NB4 (cell line): ENCODE results near the gene TMEM256.
A peak's percentile ranks its signal among the peaks of the same experiment; 100 is the strongest.

ENCODE experiments used
- DNase-seq: peaks from one replicate; pipeline ENCODE4 v3.0.0; 2010; ENCODE audit warnings: low read depth
- H3K4me3 ChIP-seq: one replicate; pipeline ENCODE4 v1.5.1; 2011; ENCODE audit warnings: mild to moderate bottlenecking, low read depth, low read length, moderate library complexity
- MYC ChIP-seq: IDR thresholded peaks from 2 replicates; pipeline ENCODE4 v1.6.1; 2011; ENCODE audit warnings: low read depth, low read length
- POLR2A ChIP-seq: IDR thresholded peaks from 2 replicates; pipeline ENCODE4 v1.6.1; 2011; ENCODE audit warnings: mild to moderate bottlenecking; ENCODE audit not compliant: insufficient read length; ENCODE audit errors: extremely low read depth
- TF ChIP-seq, protein P1 (sequence below): IDR thresholded peaks from one replicate; pipeline ENCODE4 v1.5.1; 2012; ENCODE audit warnings: low read depth, low read length
- TF ChIP-seq, protein P2 (sequence below): IDR thresholded peaks from 2 replicates; pipeline ENCODE4 v1.6.1; 2011; ENCODE audit warnings: low read depth, low read length

The TMEM256 gene

DNA sequence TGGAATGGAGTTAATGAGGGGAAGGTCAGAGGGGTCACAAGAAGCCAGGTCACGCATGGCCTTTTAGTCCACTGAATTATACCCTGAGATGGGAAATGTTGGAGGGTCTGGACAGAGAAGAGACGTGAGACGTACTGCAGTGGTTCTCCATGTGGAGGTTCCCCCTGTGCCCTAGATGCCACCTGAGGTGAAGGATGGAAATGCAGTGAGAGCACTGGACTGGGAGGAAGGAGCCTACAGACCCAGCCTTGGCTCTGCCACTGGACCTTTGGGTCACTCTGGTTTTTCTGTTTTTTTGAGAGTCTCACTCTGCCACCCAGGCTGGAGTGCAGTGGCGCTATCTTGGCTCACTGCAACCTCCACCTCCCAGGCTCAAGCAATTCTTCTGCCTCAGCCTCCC is 7.8 kb downstream of the TMEM256 start:
- TF ChIP-seq MYC (no peak), POLR2A (no peak)
- TF ChIP-seq, protein P1, sequence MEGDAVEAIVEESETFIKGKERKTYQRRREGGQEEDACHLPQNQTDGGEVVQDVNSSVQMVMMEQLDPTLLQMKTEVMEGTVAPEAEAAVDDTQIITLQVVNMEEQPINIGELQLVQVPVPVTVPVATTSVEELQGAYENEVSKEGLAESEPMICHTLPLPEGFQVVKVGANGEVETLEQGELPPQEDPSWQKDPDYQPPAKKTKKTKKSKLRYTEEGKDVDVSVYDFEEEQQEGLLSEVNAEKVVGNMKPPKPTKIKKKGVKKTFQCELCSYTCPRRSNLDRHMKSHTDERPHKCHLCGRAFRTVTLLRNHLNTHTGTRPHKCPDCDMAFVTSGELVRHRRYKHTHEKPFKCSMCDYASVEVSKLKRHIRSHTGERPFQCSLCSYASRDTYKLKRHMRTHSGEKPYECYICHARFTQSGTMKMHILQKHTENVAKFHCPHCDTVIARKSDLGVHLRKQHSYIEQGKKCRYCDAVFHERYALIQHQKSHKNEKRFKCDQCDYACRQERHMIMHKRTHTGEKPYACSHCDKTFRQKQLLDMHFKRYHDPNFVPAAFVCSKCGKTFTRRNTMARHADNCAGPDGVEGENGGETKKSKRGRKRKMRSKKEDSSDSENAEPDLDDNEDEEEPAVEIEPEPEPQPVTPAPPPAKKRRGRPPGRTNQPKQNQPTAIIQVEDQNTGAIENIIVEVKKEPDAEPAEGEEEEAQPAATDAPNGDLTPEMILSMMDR, result no peak
- TF ChIP-seq, protein P2, sequence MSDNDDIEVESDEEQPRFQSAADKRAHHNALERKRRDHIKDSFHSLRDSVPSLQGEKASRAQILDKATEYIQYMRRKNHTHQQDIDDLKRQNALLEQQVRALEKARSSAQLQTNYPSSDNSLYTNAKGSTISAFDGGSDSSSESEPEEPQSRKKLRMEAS, result no peak
- DNase-seq, result no peak
- H3K4me3 ChIP-seq, result no peak overlapping the region

DNA sequence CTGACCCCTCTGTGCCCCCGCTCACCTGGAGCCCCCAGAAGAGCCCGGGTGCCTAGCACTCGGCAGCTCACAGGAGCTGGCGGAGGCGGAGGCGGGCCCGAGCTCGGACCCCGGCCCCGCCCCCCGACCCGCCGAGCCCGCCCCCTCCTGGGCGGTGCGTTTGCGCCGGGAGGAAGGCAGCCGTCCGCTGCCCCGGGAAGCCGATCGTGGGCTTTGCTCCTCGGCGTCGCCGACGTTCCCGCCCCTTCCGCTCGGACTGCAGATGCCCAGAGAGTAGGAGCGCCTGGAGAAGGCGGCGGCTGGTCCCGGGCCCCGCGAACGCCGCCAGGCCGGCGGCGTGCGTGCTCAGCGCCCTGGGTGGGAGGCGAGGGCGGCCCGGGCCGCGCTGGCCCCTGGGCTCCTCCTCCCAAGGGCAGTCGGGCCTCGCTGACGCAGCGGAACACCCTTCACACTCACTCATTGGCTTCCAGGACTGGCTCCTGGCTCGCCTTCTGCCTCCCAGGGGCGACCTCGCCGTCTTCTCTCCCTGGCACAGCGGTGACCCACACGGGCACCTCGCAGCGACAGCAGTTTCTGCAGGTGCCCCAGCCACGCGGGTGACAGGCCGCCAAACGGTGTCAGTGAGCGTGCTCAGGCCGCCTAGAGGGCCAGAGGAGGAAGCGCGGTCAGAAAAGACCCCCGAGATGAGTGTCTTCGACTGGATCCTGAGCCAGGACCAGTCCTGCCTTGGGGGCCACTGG is 9.3 kb downstream of the TMEM256 start, which contains the start of gene PLSCR3:
Gene PLSCR3 (minus strand): TSS at position 74 of the 740 bp plus-strand sequence. CDS start 415 bp downstream, outside the sequence.
- peak; percentile 83 for DNase-seq
- H3K4me3 ChIP-seq, result peak within 1 kb of the TSS; percentile 50
- TF ChIP-seq, protein P1, result peak; percentile 17
- peak; percentile 87 for TF ChIP-seq POLR2A
- TF ChIP-seq, protein P2, result peak; percentile 43
- TF ChIP-seq MYC, result peak; percentile 76; the same call in 1 of the 2 replicates

DNA sequence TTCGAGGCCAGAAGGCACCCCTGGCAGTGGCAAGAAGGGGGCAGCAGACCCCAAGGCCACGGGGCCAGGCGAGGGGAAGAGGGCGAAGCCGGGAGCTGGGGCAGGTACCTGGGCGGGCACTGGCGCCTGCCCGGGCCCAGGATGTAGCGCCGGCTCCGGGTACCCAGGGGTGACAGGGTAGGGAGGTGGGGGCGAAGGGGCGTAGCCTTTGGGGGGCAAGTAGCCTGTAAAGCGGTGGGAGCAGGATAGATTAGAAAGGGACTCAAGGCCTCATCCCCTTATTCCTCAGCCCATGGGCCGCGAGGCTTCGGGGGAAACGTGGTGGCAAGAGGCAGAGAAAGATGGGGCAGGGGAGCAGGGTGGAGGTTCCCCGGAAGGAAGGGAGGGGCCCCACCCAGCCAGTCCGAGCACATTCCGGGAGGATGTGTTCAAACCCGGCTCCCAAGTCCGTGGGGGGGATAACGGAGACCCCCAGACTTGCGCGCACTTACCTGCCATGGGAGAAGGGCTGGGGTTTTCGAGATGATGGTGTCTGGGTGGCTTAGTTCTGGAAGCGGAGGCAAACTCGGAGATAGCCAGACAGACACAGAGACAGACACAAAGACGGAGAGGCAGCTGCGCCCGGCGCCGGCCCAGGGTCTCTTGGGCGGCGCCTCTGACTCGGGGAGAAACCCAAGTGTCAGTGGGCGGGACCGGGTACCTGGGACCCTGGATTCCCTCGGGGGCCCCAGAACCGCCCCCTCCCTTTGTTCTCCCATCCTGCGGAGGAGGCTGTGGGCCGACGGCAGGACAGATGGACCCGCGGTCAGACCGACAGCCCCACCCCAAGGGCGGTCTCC is 10.1 kb downstream of the TMEM256 start:
- peak overlapping the region; percentile 43 for H3K4me3 ChIP-seq
- DNase-seq, result no peak
- TF ChIP-seq POLR2A (no peak), MYC (no peak)
- TF ChIP-seq, protein P2, result no peak
- TF ChIP-seq, protein P1, result no peak

DNA sequence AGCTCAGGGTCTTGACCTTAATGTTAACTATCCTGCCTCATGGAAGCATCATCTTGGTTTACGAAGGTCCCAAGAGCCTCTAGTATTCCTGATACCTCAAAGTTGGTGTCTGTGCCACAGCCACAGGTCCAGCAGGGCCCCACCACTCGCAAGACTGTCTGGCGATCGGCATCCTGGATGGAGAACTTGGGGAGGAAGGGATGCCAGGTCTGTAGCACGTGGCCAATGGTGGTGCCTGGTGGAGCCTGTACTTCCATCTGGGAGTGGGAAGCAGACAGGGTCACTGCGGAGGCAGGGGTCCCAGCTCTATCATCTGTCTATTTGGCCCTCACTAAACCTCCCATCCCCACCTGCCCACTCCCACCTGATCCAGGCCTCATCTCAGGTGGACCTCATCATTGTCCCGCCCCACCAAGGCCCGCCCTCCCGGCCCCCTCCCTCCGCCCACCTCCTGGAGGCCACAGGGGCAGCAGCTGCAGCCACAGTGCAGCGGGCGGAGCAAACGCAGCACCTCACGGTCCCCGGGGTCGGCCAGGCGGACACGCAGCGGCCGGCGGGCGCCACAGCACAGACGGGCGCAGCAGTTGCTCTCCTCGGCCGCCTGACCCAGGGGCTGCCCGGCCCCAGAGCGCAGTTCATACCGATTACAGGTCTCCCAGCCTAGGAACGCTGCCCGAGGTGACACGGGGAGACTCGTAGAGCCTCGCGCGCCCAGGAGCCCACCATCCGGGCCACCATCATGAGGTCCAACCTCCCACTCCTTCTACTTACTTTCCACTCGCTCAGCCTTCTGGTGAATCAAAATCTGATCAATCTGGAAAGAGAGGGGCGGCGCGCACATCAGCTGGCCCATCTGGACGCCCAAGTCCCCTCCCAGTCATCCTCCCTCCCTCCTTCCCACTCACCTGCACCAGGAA is 10.9 kb downstream of the TMEM256 start:
- no peak for DNase-seq
- no peak overlapping the region for H3K4me3 ChIP-seq
- no peak for TF ChIP-seq MYC
- no peak for TF ChIP-seq POLR2A
- TF ChIP-seq, protein P2, result no peak
- TF ChIP-seq, protein P1, result no peak

DNA sequence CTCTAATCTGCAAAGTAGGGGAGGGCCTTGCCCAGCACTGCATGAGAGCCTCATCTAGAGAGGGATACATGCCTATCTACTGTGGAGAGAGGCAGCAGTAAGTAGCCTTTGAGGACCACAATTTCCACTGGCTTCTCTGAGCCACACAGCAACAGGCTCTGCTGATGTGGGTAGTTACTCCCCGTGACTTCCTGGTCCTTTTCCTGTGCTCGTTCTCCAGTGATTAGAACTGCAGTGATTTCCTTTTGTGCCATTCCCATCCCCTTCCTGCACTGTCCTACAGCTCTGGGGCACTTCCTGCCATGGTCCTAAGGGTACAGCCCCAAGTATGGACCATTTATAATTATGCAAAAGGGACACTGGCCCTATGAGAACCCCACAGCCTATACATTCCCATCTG is 12.6 kb downstream of the TMEM256 start:
- TF ChIP-seq, protein P2, result no peak
- TF ChIP-seq MYC, result no peak
- no peak for TF ChIP-seq POLR2A
- no peak overlapping the region for H3K4me3 ChIP-seq
- no peak for DNase-seq
